Measurements from ENCODE around the gene DAAM1. TPM values are rescaled to one million over a fixed set of nuclear protein-coding genes. Genes with fewer than 3 reads are reported as not detected.

Gene DAAM1
- total RNA-seq, 1 donor = 22.0 TPM

DNA sequence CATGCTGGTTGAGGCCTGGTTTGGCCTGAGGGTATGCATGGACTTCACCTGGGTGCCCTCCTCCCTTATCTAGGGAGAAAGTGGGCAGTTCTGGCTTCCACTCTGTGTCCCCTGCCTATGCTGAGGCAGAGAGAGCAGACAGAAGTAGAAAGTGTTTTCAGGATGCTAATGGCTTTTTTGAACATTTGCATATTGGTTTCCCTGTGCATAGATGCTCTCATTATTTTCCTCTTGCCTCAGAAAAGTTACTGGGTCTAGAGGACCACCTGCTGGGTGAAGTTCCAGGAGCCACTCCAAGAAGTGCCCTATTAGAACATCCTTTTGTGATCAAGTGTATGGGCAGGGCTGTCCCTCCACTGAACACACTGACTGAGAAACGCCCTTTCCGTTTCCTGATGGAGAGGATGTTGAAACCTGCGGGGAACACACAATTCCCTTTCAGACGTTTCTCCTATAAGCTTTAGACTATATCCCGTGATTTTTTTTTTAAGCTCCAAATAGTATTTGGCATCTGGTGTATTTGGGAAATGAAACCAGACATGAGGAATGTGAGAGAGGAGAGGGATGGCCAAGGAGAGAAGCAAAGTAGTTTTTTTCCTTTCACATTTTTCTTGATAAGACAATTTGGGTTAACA, 66.6 kb downstream of the DAAM1 start:
- DNase-seq (ENCODE audit: low read depth) = peak; percentile 85
- no peak overlapping the region for H3K4me3 ChIP-seq (ENCODE audit: low read depth, low read length)
- TF ChIP-seq, protein P1, sequence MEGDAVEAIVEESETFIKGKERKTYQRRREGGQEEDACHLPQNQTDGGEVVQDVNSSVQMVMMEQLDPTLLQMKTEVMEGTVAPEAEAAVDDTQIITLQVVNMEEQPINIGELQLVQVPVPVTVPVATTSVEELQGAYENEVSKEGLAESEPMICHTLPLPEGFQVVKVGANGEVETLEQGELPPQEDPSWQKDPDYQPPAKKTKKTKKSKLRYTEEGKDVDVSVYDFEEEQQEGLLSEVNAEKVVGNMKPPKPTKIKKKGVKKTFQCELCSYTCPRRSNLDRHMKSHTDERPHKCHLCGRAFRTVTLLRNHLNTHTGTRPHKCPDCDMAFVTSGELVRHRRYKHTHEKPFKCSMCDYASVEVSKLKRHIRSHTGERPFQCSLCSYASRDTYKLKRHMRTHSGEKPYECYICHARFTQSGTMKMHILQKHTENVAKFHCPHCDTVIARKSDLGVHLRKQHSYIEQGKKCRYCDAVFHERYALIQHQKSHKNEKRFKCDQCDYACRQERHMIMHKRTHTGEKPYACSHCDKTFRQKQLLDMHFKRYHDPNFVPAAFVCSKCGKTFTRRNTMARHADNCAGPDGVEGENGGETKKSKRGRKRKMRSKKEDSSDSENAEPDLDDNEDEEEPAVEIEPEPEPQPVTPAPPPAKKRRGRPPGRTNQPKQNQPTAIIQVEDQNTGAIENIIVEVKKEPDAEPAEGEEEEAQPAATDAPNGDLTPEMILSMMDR (IDR thresholded peaks at IDR 0.05; ENCODE audit: insufficient read depth, low read depth, low read length) = no peak

DNA sequence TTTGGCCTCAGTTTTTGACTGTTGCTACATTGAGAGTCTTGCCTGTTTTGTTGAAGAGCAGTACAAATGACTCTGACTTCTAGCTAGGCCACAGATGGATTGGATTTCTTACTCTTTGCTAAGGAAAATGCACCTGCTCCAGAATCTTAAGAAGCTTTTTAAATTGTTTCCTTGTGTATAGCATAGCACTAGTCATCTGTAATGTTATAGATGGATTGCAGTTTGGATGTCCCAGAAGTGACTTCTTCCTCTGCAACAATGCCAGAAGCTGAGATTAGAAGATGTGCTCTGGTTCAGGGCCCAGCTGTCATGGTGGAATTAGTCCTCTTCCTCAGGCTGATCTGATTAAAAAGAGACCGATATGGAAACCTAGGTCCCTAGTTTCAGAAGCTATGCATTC, 67.9 kb downstream of the DAAM1 start:
- TF ChIP-seq, protein P1 (IDR thresholded peaks at IDR 0.05; ENCODE audit: insufficient read depth, low read depth, low read length) = no peak
- DNase-seq (ENCODE audit: low read depth) = no peak
- H3K4me3 ChIP-seq (ENCODE audit: low read depth, low read length) = no peak overlapping the region

DNA sequence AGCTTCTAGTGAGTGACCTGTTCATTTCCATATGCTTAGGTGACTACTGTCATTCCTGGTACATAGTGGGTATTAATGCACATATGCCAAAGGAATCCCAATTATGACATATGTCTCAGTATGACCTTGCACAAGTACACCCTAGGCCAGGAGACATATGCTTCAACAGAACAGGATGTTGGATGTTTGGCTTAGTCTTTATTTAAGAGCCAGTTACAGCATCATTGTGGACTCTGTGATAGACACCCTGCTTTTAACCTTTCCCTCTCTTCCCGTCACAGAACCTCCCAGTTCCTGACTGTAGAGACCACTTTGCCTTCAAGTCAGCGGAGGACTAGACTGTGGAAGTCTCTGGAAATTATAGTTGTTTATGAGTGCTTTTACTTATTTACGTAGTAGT, 72.9 kb downstream of the DAAM1 start:
- DNase-seq (ENCODE audit: low read depth) = no peak
- H3K4me3 ChIP-seq (ENCODE audit: low read depth, low read length) = no peak overlapping the region
- TF ChIP-seq, protein P1 (IDR thresholded peaks at IDR 0.05; ENCODE audit: insufficient read depth, low read depth, low read length) = no peak

DNA sequence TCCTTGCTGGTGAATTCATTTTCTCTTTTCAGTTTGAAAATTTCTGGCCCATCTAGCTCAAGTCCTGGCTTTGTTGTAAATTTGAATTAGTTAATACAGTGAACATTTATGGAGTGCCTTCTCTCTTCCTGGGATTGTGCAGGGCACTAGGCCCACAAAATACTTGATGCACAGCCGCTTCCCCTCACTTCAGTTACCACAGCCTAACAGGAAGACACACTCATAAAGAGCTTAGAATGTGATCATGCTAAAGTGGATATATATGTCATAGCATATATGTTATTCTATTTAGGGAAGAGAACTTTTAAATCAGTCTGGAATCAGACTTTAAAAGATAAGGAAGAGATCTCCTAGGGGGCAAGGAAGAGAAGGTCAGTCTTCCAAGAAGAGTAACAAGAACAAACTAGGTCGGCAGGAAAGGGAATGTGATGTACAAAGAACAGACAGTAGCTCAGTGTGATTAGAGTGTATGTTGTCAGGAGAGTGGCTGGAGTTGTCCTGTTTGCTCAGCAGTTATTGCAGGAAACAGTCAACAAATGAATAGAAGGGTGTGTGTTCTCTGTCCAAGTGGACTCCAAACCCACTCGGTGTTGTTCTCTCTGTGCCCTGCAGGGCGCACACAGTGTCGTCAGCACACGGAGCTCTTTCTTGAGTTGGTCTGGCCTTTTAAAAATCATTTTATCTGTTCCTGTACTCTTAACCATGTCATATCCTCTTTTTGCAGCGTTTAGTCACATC, 74.4 kb downstream of the DAAM1 start:
- DNase-seq (ENCODE audit: low read depth) = no peak
- H3K4me3 ChIP-seq (ENCODE audit: low read depth, low read length) = no peak overlapping the region
- TF ChIP-seq, protein P1 (IDR thresholded peaks at IDR 0.05; ENCODE audit: insufficient read depth, low read depth, low read length) = peak; percentile 28

DNA sequence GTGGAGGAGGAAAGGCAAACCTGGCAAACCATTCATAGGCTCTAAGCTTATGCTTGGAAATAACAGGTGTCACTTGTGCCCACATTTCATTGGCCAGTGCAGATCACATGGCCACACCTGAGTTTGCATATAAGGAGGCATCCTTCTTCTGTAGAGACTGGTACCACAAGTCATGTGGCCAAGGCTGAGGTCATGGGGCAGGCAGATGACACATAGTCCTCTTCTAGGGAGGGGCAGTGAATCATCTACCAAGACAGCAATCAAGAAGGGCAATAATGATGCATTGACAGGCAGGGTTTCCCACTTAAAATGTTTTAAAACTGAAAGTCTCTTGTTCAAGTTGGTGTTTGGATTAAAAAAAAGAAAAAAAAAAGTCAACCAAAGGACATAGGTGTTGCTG, 77.3 kb downstream of the DAAM1 start:
- no peak for DNase-seq (ENCODE audit: low read depth)
- H3K4me3 ChIP-seq (ENCODE audit: low read depth, low read length) = no peak overlapping the region
- TF ChIP-seq, protein P1 (IDR thresholded peaks at IDR 0.05; ENCODE audit: insufficient read depth, low read depth, low read length) = no peak

DNA sequence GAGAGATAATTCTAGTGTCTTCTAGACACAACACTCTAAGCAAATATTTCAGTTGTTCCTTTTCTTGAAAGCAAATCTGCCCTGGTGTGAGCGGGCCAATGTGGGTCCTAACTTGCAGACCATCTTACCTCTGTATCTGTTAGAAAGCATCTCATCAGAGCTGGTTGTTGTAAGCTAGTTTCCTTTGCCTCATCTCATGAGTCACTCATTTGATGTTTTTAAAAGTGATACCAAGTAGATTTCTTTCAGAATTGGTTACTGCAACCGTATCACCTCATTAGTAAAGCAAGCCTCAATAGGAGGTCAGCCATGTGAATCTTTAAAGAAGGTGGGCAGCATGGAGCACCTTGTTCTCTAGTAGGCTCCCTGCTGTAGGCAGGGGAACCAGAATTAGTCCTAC, 78.6 kb downstream of the DAAM1 start:
- DNase-seq (ENCODE audit: low read depth) = no peak
- TF ChIP-seq, protein P1 (IDR thresholded peaks at IDR 0.05; ENCODE audit: insufficient read depth, low read depth, low read length) = no peak
- no peak overlapping the region for H3K4me3 ChIP-seq (ENCODE audit: low read depth, low read length)
